ENCODE results near the gene SSU72. TPM values are rescaled to one million over a fixed set of nuclear protein-coding genes. Genes with fewer than 3 reads are reported as not detected.
"Not testable (repeated sequence)": the region's sequence is repeated elsewhere in the genome, so short reads cannot be mapped to it uniquely, and the experiment has no call there.

The SSU72 gene
- total and polyA plus RNA-seq, 7 experiments from 2014 or later: 121 to 267 (median 143) TPM

GRCh38 chr1:1528301-1529267, 46.1 kb downstream of the SSU72 start:
- peaks cover 0 to 26% (median 6%) of the 10 kb centered on the region in 5 donors for H3K36me3 Mint-ChIP-seq
- CTCF ChIA-PET: no interaction called here
- H3K4me1 Mint-ChIP-seq: no peaks in the 10 kb centered on the region
- no peak overlapping the region for H3K27ac Mint-ChIP-seq
- H3K9me3 ChIP-seq (ENCODE audit: control insufficient read depth in 2 of 3, low read length in 3 of 3): no peaks in the 10 kb centered on the region
- intact Hi-C loops (cut with micrococcal nuclease): no loop called here
- H3K4me3 Mint-ChIP-seq: no peak overlapping the region
- DNase-seq (no peak), ATAC-seq (no peak)
- no peak overlapping the region for H3K4me3 ChIP-seq (ENCODE audit: low read length)
- peaks cover 0 to 11% (median 6%) of the 10 kb centered on the region in 11 donors for H3K9me3 Mint-ChIP-seq
- no peaks in the 10 kb centered on the region for H3K27me3 Mint-ChIP-seq
- peaks cover 0 to 37% (median 0%) of the 10 kb centered on the region in 3 experiments for H3K36me3 ChIP-seq (ENCODE audit: control insufficient read depth in 2 of 3, insufficient read depth in 3 of 3, low read length in 3 of 3)
- H3K27ac ChIP-seq (ENCODE audit: low read depth, low read length): no peak overlapping the region
- H3K27me3 ChIP-seq (ENCODE audit: control insufficient read depth in 2 of 2, insufficient read depth in 2 of 2, low read length in 2 of 2): no peaks in the 10 kb centered on the region
- no peaks in the 10 kb centered on the region for H3K4me1 ChIP-seq (ENCODE audit: control insufficient read depth in 2 of 2, insufficient read depth in 2 of 2, low read length in 2 of 2)
- POLR2A ChIA-PET: no interaction called here

- no peak overlapping the region for H3K27ac ChIP-seq (ENCODE audit: low read depth, low read length)
- H3K27ac Mint-ChIP-seq: no peak overlapping the region
- H3K4me1 ChIP-seq (ENCODE audit: control insufficient read depth in 2 of 2, insufficient read depth in 2 of 2, low read length in 2 of 2): no peaks in the 10 kb centered on the region
- DNase-seq (no peak), ATAC-seq (no peak)
- no peak overlapping the region for H3K4me3 Mint-ChIP-seq
- peaks cover 0 to 10% (median 6%) of the 10 kb centered on the region in 11 donors for H3K9me3 Mint-ChIP-seq
- H3K9me3 ChIP-seq (ENCODE audit: control insufficient read depth in 2 of 3, low read length in 3 of 3): no peaks in the 10 kb centered on the region
- ChIA-PET CTCF (no interaction called here), POLR2A (interaction anchor here (0.6 kb wide), 1 partner anchor 145 kb away, joined by 8 read pairs; no protein-coding TSS in a partner anchor)
- intact Hi-C loops (cut with micrococcal nuclease): no loop called here
- H3K4me3 ChIP-seq (ENCODE audit: low read length): no peak overlapping the region
- H3K36me3 Mint-ChIP-seq: peaks cover 0 to 26% (median 6%) of the 10 kb centered on the region in 5 donors
- no peaks in the 10 kb centered on the region for H3K27me3 Mint-ChIP-seq
- H3K4me1 Mint-ChIP-seq: no peaks in the 10 kb centered on the region
- peaks cover 0 to 40% (median 0%) of the 10 kb centered on the region in 3 experiments for H3K36me3 ChIP-seq (ENCODE audit: control insufficient read depth in 2 of 3, insufficient read depth in 3 of 3, low read length in 3 of 3)
- H3K27me3 ChIP-seq (ENCODE audit: control insufficient read depth in 2 of 2, insufficient read depth in 2 of 2, low read length in 2 of 2): no peaks in the 10 kb centered on the region
Observed at GRCh38 chr1:1527092-1527816, 47.4 kb downstream of the SSU72 start.

GRCh38 chr1:1526476-1526875, 48.2 kb downstream of the SSU72 start:
- H3K27ac Mint-ChIP-seq; POLR2A ChIA-PET; H3K4me1 ChIP-seq (ENCODE audit: control insufficient read depth in 2 of 2, insufficient read depth in 2 of 2, low read length in 2 of 2); H3K4me1 Mint-ChIP-seq; DNase-seq; H3K27ac ChIP-seq (ENCODE audit: low read depth, low read length); H3K27me3 ChIP-seq (ENCODE audit: control insufficient read depth in 2 of 2, insufficient read depth in 2 of 2, low read length in 2 of 2); H3K27me3 Mint-ChIP-seq; CTCF ChIA-PET; H3K9me3 Mint-ChIP-seq; H3K4me3 Mint-ChIP-seq; H3K4me3 ChIP-seq (ENCODE audit: low read length); H3K9me3 ChIP-seq (ENCODE audit: control insufficient read depth in 2 of 3, low read length in 3 of 3); intact Hi-C loops (cut with micrococcal nuclease): not testable (repeated sequence)
- H3K36me3 Mint-ChIP-seq: peaks cover 0 to 21% (median 0%) of the 10 kb centered on the region in 5 donors
- peak; percentile 14 for ATAC-seq
- H3K36me3 ChIP-seq (ENCODE audit: control insufficient read depth in 2 of 3, insufficient read depth in 3 of 3, low read length in 3 of 3): peaks cover 0 to 42% (median 0%) of the 10 kb centered on the region in 3 experiments

GRCh38 chr1:1524750-1525383, 49.8 kb downstream of the SSU72 start:
- H3K27me3 ChIP-seq (ENCODE audit: control insufficient read depth in 2 of 2, insufficient read depth in 2 of 2, low read length in 2 of 2); ATAC-seq; DNase-seq; POLR2A ChIA-PET; H3K4me3 ChIP-seq (ENCODE audit: low read length); H3K27ac Mint-ChIP-seq; H3K9me3 ChIP-seq (ENCODE audit: control insufficient read depth in 2 of 3, low read length in 3 of 3); H3K27me3 Mint-ChIP-seq; H3K4me1 ChIP-seq (ENCODE audit: control insufficient read depth in 2 of 2, insufficient read depth in 2 of 2, low read length in 2 of 2); intact Hi-C loops (cut with micrococcal nuclease); H3K4me1 Mint-ChIP-seq; H3K9me3 Mint-ChIP-seq; H3K27ac ChIP-seq (ENCODE audit: low read depth, low read length); H3K36me3 Mint-ChIP-seq; H3K4me3 Mint-ChIP-seq; CTCF ChIA-PET: not testable (repeated sequence)
- H3K36me3 ChIP-seq (ENCODE audit: control insufficient read depth in 2 of 3, insufficient read depth in 3 of 3, low read length in 3 of 3): peaks cover 0 to 50% (median 0%) of the 10 kb centered on the region in 3 experiments

GRCh38 chr1:1523651-1524050, 51.0 kb downstream of the SSU72 start:
- H3K36me3 Mint-ChIP-seq; H3K27ac ChIP-seq (ENCODE audit: low read depth, low read length); H3K27me3 ChIP-seq (ENCODE audit: control insufficient read depth in 2 of 2, insufficient read depth in 2 of 2, low read length in 2 of 2); H3K4me1 Mint-ChIP-seq; H3K4me3 ChIP-seq (ENCODE audit: low read length); intact Hi-C loops (cut with micrococcal nuclease); H3K9me3 ChIP-seq (ENCODE audit: control insufficient read depth in 2 of 3, low read length in 3 of 3); DNase-seq; POLR2A ChIA-PET; H3K27ac Mint-ChIP-seq; H3K4me3 Mint-ChIP-seq; H3K9me3 Mint-ChIP-seq; ATAC-seq; H3K27me3 Mint-ChIP-seq; H3K4me1 ChIP-seq (ENCODE audit: control insufficient read depth in 2 of 2, insufficient read depth in 2 of 2, low read length in 2 of 2): not testable (repeated sequence)
- CTCF ChIA-PET: interaction anchor here (0.7 kb wide), 1 partner anchor 124 kb away, joined by 3 read pairs; no protein-coding TSS in a partner anchor
- H3K36me3 ChIP-seq (ENCODE audit: control insufficient read depth in 2 of 3, insufficient read depth in 3 of 3, low read length in 3 of 3): peaks cover 0 to 45% (median 0%) of the 10 kb centered on the region in 3 experiments

- H3K4me3 ChIP-seq (ENCODE audit: low read length); H3K27ac ChIP-seq (ENCODE audit: low read depth, low read length); DNase-seq; H3K4me1 Mint-ChIP-seq; CTCF ChIA-PET; POLR2A ChIA-PET; ATAC-seq; H3K9me3 ChIP-seq (ENCODE audit: control insufficient read depth in 2 of 3, low read length in 3 of 3); H3K4me3 Mint-ChIP-seq; intact Hi-C loops (cut with micrococcal nuclease); H3K27ac Mint-ChIP-seq; H3K27me3 Mint-ChIP-seq; H3K4me1 ChIP-seq (ENCODE audit: control insufficient read depth in 2 of 2, insufficient read depth in 2 of 2, low read length in 2 of 2); H3K36me3 Mint-ChIP-seq; H3K27me3 ChIP-seq (ENCODE audit: control insufficient read depth in 2 of 2, insufficient read depth in 2 of 2, low read length in 2 of 2); H3K9me3 Mint-ChIP-seq: not testable (repeated sequence)
- H3K36me3 ChIP-seq (ENCODE audit: control insufficient read depth in 2 of 3, insufficient read depth in 3 of 3, low read length in 3 of 3): peaks cover 0 to 48% (median 0%) of the 10 kb centered on the region in 3 experiments
Observed at GRCh38 chr1:1523226-1523625, 51.4 kb downstream of the SSU72 start.

Data from naive thymus-derived CD4-positive, alpha-beta T cell (primary cell).